ENCODE measurements around the gene ACVR1. TPM values are rescaled to one million over a fixed set of nuclear protein-coding genes. Genes with fewer than 3 reads are reported as not detected.

The ACVR1 gene
- polyA plus RNA-seq, 1 of the 3 experiments (the other 2 are of a cell fraction) = 22.4 TPM

DNA sequence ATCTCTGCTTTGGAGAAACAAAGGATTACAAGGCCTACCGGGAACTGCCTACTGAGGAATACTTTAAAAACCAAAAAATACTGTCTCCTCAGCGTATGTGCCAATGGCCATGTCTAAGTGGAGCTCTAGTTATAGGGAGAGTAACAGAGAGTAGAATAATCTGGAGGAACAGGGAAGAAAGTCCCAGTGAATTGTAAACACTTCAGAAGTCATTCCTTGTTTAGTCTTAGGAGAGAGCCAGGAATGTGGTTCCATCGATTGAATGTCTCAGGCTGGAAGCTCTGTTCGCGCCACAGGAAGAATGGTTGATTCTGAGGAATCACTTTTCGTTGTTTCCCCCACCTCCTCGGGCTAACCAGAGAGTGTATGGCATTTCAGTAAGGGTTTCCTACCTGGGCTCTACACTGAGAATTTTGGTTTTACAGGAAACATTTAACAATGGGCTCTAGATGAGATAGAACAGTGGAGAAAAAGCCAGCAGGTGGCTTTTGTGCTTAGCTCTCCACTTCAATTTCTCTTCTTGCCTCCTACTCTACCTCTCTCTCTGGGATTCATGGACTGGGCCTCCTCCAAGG, 88.7 kb downstream of the ACVR1 start (continued):
- TF ChIP-seq FOSL2 (IDR thresholded peaks at IDR 0.05; ENCODE audit: borderline replicate concordance, low read depth) (no peak), FOXM1 (IDR thresholded peaks at IDR 0.05; ENCODE audit: low read depth) (no peak), GATA2 (CRISPR knock-in tag; IDR thresholded peaks at IDR 0.05) (no peak), IRF3 (IDR thresholded peaks at IDR 0.05; ENCODE audit: low read depth, low read length) (no peak), RAD21 (IDR thresholded peaks at IDR 0.05; ENCODE audit: low read length) (no peak)

- peaks cover 17 to 25% of the 10 kb centered on the region in 2 experiments; a peak in 3 of 4 replicates for H3K4me1 ChIP-seq (ENCODE audit: control insufficient read depth in 1 of 2, insufficient read depth in 2 of 2, low read depth in 1 of 2, low read length in 1 of 2)
- ChIA-PET CTCF (interaction anchor here (0.6 to 1.2 kb wide), 3 partner anchors 9 to 289 kb away, joined by 3 to 4 read pairs (median 3); no protein-coding TSS in a partner anchor), POLR2A (no interaction called here)
- H3K9me3 ChIP-seq = no peaks in the 10 kb centered on the region
- no peak overlapping the region for H2AFZ ChIP-seq (ENCODE audit: low read depth)
- H4K20me1 ChIP-seq (ENCODE audit: insufficient read depth) = peaks cover 10% of the 10 kb centered on the region; the same call in 1 of the 2 replicates
- 97% methylated on average over 5 of the region's 5 CpGs for whole genome bisulfite sequencing (ENCODE audit: low lambda C conversion rate)
- no peak overlapping the region; a peak in 1 of 4 replicates for H3K27ac ChIP-seq (ENCODE audit: low read depth in 2 of 2, low read length in 1 of 2)
- no peak for DNase-seq
- no peak overlapping the region for H3K4me3 ChIP-seq (ENCODE audit: low read depth in 2 of 2, low read length in 1 of 2)
- no peak overlapping the region for H3K9ac ChIP-seq
- no peaks in the 10 kb centered on the region for H3K9me2 ChIP-seq
- no peak overlapping the region for H3K4me2 ChIP-seq
- TF ChIP-seq RXRA (IDR thresholded peaks at IDR 0.05; ENCODE audit: borderline replicate concordance, low read depth) = no peak
- TF ChIP-seq, protein P1, sequence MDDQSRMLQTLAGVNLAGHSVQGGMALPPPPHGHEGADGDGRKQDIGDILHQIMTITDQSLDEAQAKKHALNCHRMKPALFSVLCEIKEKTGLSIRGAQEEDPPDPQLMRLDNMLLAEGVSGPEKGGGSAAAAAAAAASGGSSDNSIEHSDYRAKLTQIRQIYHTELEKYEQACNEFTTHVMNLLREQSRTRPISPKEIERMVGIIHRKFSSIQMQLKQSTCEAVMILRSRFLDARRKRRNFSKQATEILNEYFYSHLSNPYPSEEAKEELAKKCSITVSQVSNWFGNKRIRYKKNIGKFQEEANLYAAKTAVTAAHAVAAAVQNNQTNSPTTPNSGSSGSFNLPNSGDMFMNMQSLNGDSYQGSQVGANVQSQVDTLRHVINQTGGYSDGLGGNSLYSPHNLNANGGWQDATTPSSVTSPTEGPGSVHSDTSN (IDR thresholded peaks at IDR 0.05) = no peak
- TF ChIP-seq FOXJ3 (CRISPR knock-in tag; IDR thresholded peaks at IDR 0.05) = no peak
- TF ChIP-seq SMC3 (IDR thresholded peaks at IDR 0.05; ENCODE audit: low read depth, low read length) = no peak
- no peak for TF ChIP-seq TCF12 (IDR thresholded peaks at IDR 0.05)
- no peak for TF ChIP-seq POLR2AphosphoS5 (IDR thresholded peaks at IDR 0.05; ENCODE audit: low read depth, low read length)
- no peak for TF ChIP-seq JUND (IDR thresholded peaks at IDR 0.05)
- no peaks in the 10 kb centered on the region for H3F3A ChIP-seq (replicated peaks; ENCODE audit: insufficient read depth)
- peaks cover 3 to 6% of the 10 kb centered on the region in 2 experiments for H3K36me3 ChIP-seq (replicated peaks in 1 of 2; ENCODE audit: control insufficient read depth in 1 of 2, insufficient read depth in 2 of 2, low read length in 1 of 2)
- no peaks in the 10 kb centered on the region for H3K27me3 ChIP-seq (ENCODE audit: insufficient read depth)
- peaks cover 6% of the 10 kb centered on the region; the same call in 1 of the 2 replicates for H3K79me2 ChIP-seq (ENCODE audit: insufficient read depth)
Observed at GRCh38 chr2:157786663-157787363, 89.3 kb downstream of the ACVR1 start.

All from SK-N-SH (cell line).